T-helper 2 cell (primary cell): ENCODE data around the gene NUMB.
"Not testable (repeated sequence)": the region's sequence is repeated elsewhere in the genome, so short reads cannot be mapped to it uniquely, and the experiment has no call there.

Source experiments
- DNase-seq, 5 experiments: peaks; one replicate each; pipeline versions ENCODE4 v3.0.0 to v3.0.0-alpha.2; 2012 to 2022

The NUMB gene

GRCh38 chr14:73465823-73466532 lies 7.6 kb upstream of the NUMB start:
- no peak for DNase-seq

GRCh38 chr14:73463411-73463810 lies 5.1 kb upstream of the NUMB start:
- peak in 2 of 5 experiments; percentile 14 to 88 for DNase-seq

- no peak for DNase-seq
Measured at GRCh38 chr14:73462815-73463214, 4.5 kb upstream of the NUMB start.

- no peak for DNase-seq
Measured at GRCh38 chr14:73462048-73462715, 3.8 kb upstream of the NUMB start.

GRCh38 chr14:73461478-73462047 lies 3.2 kb upstream of the NUMB start:
- no peak for DNase-seq

- no peak for DNase-seq
Measured at GRCh38 chr14:73460691-73461127, 2.4 kb upstream of the NUMB start.

- no peak for DNase-seq
Measured at GRCh38 chr14:73459959-73460358, 1.6 kb upstream of the NUMB start.

- peak in 1 of 5 experiments; percentile 9 for DNase-seq
Measured at GRCh38 chr14:73457924-73458182, 493 bp downstream of the NUMB start.

- peak in 1 of 5 experiments; percentile 7 for DNase-seq
Measured at GRCh38 chr14:73457041-73457923, 1.1 kb downstream of the NUMB start.

GRCh38 chr14:73455294-73455693 lies 3.1 kb downstream of the NUMB start:
- DNase-seq, result no peak

- DNase-seq, result peak in 1 of 5 experiments; percentile 57
Measured at GRCh38 chr14:73452341-73453186, 5.8 kb downstream of the NUMB start.

- no peak for DNase-seq
Measured at GRCh38 chr14:73443758-73444157, 14.6 kb downstream of the NUMB start.

- DNase-seq, result no peak
Measured at GRCh38 chr14:73441286-73441685, 17.1 kb downstream of the NUMB start.

GRCh38 chr14:73438993-73439392 lies 19.4 kb downstream of the NUMB start:
- no peak for DNase-seq

GRCh38 chr14:73437206-73437605 lies 21.1 kb downstream of the NUMB start:
- DNase-seq, result no peak

- no peak for DNase-seq
Measured at GRCh38 chr14:73432124-73432523, 26.2 kb downstream of the NUMB start.

- no peak for DNase-seq
Measured at GRCh38 chr14:73428353-73428824, 30.0 kb downstream of the NUMB start.

GRCh38 chr14:73427516-73428264 lies 30.7 kb downstream of the NUMB start:
- DNase-seq, result no peak

GRCh38 chr14:73426877-73427276 lies 31.5 kb downstream of the NUMB start:
- no peak for DNase-seq

GRCh38 chr14:73424453-73424852 lies 33.9 kb downstream of the NUMB start:
- no peak for DNase-seq

GRCh38 chr14:73423092-73423491 lies 35.3 kb downstream of the NUMB start:
- not testable (repeated sequence) for DNase-seq
